AG09309 (cell line): ENCODE results near the gene ADARB1.

Source experiments
- DNase-seq: peaks from one replicate; pipeline ENCODE4 v3.0.0-alpha.2; 2010; ENCODE audit warnings: low read depth
- H3K4me3 ChIP-seq: 2 replicates; pipeline ENCODE4 v1.5.1; 2011; ENCODE audit warnings: mild to moderate bottlenecking, low read depth, low read length, moderate library complexity; ENCODE audit not compliant: control insufficient read depth
- CTCF ChIP-seq: IDR thresholded peaks from 2 replicates; pipeline ENCODE4 v1.5.1; 2011; ENCODE audit warnings: mild to moderate bottlenecking, low read depth, low read length, inconsistent platforms; ENCODE audit not compliant: insufficient read depth, control insufficient read depth; ENCODE audit errors: missing control alignments

ADARB1 gene

GRCh38 chr21:45264146-45264911 lies 189.9 kb downstream of the ADARB1 start:
- no peak for TF ChIP-seq CTCF
- no peak for DNase-seq
- H3K4me3 ChIP-seq, result no peak overlapping the region

GRCh38 chr21:45264912-45265515 lies 190.6 kb downstream of the ADARB1 start:
- no peak overlapping the region for H3K4me3 ChIP-seq
- no peak for TF ChIP-seq CTCF
- DNase-seq, result no peak

- no peak overlapping the region for H3K4me3 ChIP-seq
- no peak for TF ChIP-seq CTCF
Measured at GRCh38 chr21:45265721-45266517, 191.5 kb downstream of the ADARB1 start.

GRCh38 chr21:45266518-45267389 lies 192.4 kb downstream of the ADARB1 start:
- no peak for TF ChIP-seq CTCF
- no peak overlapping the region for H3K4me3 ChIP-seq
- no peak for DNase-seq

More at GRCh38 chr21:45265721-45266517, 191.5 kb downstream of the ADARB1 start:
- no peak for DNase-seq

DNA sequence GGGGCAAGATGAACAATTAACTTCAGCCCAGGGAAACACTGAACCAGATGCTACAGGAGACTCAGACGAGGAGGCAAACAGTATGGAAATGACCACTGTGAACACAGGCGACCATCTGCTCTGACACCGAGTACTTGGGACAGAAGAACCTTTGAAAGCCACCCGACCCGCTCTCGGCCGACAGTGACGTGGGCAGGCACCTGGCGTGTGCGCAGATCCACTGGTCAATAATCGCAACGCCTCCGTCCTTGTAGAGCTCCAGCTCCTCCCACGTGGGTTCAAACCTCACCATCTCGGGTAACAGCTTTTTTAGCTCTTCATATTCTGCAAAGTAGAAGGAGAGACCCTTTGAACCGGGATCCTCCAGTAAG lies 193.0 kb downstream of the ADARB1 start:
- TF ChIP-seq CTCF, result no peak
- DNase-seq, result no peak
- no peak overlapping the region for H3K4me3 ChIP-seq

- no peak for DNase-seq
- no peak for TF ChIP-seq CTCF
- H3K4me3 ChIP-seq, result no peak overlapping the region
Measured at GRCh38 chr21:45269861-45270260, 195.5 kb downstream of the ADARB1 start.
